Ishikawa (cell line): ENCODE results near the gene ASPG.

Source experiments
- CEBPB ChIP-seq: IDR thresholded peaks from 2 replicates; pipeline ENCODE4 v1.6.1; 2012
- CREB1 ChIP-seq: IDR thresholded peaks from 2 replicates; pipeline ENCODE4 v1.6.1; 2012; ENCODE audit warnings: low read depth
- EP300 ChIP-seq: IDR thresholded peaks from 2 replicates; pipeline ENCODE4 v1.6.1; 2012; ENCODE audit warnings: borderline replicate concordance
- FOXM1 ChIP-seq: IDR thresholded peaks from 2 replicates; pipeline ENCODE4 v1.6.1; 2012; ENCODE audit warnings: low read depth, borderline replicate concordance
- MAX ChIP-seq: IDR thresholded peaks from 2 replicates; pipeline ENCODE4 v1.6.1; 2012
- RAD21 ChIP-seq: IDR thresholded peaks from 2 replicates; pipeline ENCODE4 v1.6.1; 2012; ENCODE audit warnings: low read depth
- TAF1 ChIP-seq: IDR thresholded peaks from 2 replicates; pipeline ENCODE4 v1.6.1; 2012; ENCODE audit warnings: low read depth, mild to moderate bottlenecking
- YY1 ChIP-seq: IDR thresholded peaks from 2 replicates; pipeline ENCODE4 v1.6.1; 2012; ENCODE audit warnings: low read depth
- TF ChIP-seq, protein P1 (sequence below): IDR thresholded peaks from 2 replicates; pipeline ENCODE4 v1.6.1; 2012
- TF ChIP-seq, protein P2 (sequence below): IDR thresholded peaks from 2 replicates; pipeline ENCODE4 v1.6.1; 2012; ENCODE audit warnings: low read depth, mild to moderate bottlenecking

DNA sequence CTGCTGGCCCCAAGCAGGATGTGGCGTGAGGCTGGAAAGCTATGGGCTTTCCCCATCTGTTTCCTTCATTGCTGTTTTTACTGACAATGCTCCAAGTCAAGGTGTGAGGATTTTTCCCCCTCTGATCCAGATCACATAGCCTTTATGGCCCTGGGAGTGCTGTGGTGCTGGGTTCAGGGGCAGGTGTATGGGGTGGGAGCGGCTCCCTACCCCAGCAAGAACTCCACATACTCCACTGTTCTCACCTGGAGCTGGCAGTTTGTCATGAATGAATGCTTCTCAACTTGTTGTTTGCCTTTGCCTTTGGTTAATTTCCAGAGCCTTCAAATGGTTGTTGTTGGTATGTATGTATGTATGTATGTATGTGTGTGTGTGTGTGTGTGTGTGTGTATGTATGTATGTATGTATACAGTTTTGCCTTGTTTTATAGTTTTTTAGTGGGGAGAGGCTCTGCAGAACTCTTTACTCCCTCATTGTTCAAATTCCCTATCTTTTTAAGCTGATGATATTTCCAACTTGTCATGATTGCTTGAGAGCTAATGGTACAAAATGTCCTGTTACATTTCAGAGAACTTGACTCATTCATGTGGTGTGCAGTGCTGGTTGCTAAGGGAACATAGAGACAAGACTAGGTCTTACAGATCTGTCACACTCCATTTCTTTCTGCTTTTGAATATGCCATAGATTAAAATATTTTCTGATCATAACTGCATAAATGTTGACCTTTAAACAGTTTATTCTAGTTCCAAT, 36.6 kb upstream of the ASPG start:
- TF ChIP-seq CEBPB (no peak), TAF1 (no peak), YY1 (no peak), RAD21 (no peak), MAX (no peak), EP300 (no peak), CREB1 (no peak), FOXM1 (no peak)
- TF ChIP-seq, protein P1, sequence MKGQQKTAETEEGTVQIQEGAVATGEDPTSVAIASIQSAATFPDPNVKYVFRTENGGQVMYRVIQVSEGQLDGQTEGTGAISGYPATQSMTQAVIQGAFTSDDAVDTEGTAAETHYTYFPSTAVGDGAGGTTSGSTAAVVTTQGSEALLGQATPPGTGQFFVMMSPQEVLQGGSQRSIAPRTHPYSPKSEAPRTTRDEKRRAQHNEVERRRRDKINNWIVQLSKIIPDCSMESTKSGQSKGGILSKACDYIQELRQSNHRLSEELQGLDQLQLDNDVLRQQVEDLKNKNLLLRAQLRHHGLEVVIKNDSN: no peak
- TF ChIP-seq, protein P2, sequence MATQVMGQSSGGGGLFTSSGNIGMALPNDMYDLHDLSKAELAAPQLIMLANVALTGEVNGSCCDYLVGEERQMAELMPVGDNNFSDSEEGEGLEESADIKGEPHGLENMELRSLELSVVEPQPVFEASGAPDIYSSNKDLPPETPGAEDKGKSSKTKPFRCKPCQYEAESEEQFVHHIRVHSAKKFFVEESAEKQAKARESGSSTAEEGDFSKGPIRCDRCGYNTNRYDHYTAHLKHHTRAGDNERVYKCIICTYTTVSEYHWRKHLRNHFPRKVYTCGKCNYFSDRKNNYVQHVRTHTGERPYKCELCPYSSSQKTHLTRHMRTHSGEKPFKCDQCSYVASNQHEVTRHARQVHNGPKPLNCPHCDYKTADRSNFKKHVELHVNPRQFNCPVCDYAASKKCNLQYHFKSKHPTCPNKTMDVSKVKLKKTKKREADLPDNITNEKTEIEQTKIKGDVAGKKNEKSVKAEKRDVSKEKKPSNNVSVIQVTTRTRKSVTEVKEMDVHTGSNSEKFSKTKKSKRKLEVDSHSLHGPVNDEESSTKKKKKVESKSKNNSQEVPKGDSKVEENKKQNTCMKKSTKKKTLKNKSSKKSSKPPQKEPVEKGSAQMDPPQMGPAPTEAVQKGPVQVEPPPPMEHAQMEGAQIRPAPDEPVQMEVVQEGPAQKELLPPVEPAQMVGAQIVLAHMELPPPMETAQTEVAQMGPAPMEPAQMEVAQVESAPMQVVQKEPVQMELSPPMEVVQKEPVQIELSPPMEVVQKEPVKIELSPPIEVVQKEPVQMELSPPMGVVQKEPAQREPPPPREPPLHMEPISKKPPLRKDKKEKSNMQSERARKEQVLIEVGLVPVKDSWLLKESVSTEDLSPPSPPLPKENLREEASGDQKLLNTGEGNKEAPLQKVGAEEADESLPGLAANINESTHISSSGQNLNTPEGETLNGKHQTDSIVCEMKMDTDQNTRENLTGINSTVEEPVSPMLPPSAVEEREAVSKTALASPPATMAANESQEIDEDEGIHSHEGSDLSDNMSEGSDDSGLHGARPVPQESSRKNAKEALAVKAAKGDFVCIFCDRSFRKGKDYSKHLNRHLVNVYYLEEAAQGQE: no peak
